Measurements from ENCODE around the gene GNB5. TPM values are rescaled to one million over a fixed set of nuclear protein-coding genes. Genes with fewer than 3 reads are reported as not detected.
"Not testable (repeated sequence)": the region's sequence is repeated elsewhere in the genome, so short reads cannot be mapped to it uniquely, and the experiment has no call there.

Gene GNB5
- 10 to 100 TPM; 26.6 to 27.6 TPM for total RNA-seq
- polyA plus RNA-seq, result 10 to 100 TPM; 18.2 to 30.0 TPM
- long read RNA-seq, donor 1, transcript GNB5-202 (11 exons, 1,735 nt), result major isoform, 166 of 203 reads
- long read RNA-seq, donor 1, partial matches to known transcripts, result 17 of 203 reads
- long read RNA-seq, donor 1, other reads (novel, unspliced or antisense), result 20 of 203 reads
- long read RNA-seq, donor 2, transcript GNB5-202 (11 exons, 1,735 nt), result major isoform, 37 of 44 reads
- long read RNA-seq, donor 2, partial matches to known transcripts, result 2 of 44 reads
- long read RNA-seq, donor 2, other reads (novel, unspliced or antisense), result 5 of 44 reads

GRCh38 chr15:52191207-52191606, at the start of gene GNB5:
TSS of gene GNB5 (minus strand) at chr15:52191392. CDS start at chr15:52184676, 6,716 bp downstream.
- H3K27me3 ChIP-seq (ENCODE audit: control insufficient read depth in 1 of 2, insufficient read depth in 2 of 2, low read length in 1 of 2), result no peaks in the 10 kb centered on the region
- H3K4me3 ChIP-seq (ENCODE audit: low read length in 2 of 2), result no peak within 1 kb of the TSS
- no peaks in the 10 kb centered on the region for H3K36me3 ChIP-seq (ENCODE audit: control insufficient read depth in 1 of 2, insufficient read depth in 2 of 2, low read length in 1 of 2)
- no peaks in the 10 kb centered on the region for H3K9me3 ChIP-seq (ENCODE audit: control insufficient read depth, low read length)
- intact Hi-C loops (cut with DNase I), result no loop called here
- no peak for ATAC-seq (ENCODE audit: low FRiP score)
- no peaks in the 10 kb centered on the region for H3K4me1 ChIP-seq (ENCODE audit: control insufficient read depth in 1 of 2, insufficient read depth in 2 of 2, low read length in 2 of 2)
- DNase-seq, result no peak
- no peak within 1 kb of the TSS for H3K27ac ChIP-seq (ENCODE audit: low read depth in 1 of 2, low read length in 2 of 2)
- 76 to 85% methylated on average over 7 of the region's 7 CpGs for WGBS, 2 donors

DNA sequence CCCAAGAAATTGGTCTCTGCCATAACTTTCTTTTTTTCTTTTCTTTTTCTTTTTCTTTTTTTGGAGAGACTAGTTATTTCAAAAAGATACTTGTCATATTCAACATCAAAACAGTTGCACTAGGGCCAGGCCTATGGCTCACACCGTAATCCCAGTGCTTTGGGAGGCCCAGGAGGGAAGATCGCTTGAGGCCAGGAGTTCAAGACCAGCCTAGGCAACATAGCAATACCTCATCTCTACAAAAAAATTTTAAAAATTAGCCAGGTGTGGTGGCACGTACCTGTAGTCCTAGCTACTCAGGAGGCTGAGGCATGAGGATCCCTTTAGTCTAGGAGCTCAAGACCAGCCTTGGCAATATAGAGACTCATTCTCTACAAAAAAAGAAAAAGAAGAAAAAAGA, 49.0 kb upstream of the GNB5 start:
- Histone ChIP-seq H3K27me3 (ENCODE audit: control insufficient read depth in 1 of 2, insufficient read depth in 2 of 2, low read length in 1 of 2) (no peaks in the 10 kb centered on the region), H3K4me3 (ENCODE audit: low read length in 2 of 2) (no peak overlapping the region), H3K27ac (ENCODE audit: low read depth in 1 of 2, low read length in 2 of 2) (no peak overlapping the region), H3K4me1 (ENCODE audit: control insufficient read depth in 1 of 2, insufficient read depth in 2 of 2, low read length in 2 of 2) (no peaks in the 10 kb centered on the region), H3K9me3 (ENCODE audit: control insufficient read depth, low read length) (no peaks in the 10 kb centered on the region), H3K36me3 (ENCODE audit: control insufficient read depth in 1 of 2, insufficient read depth in 2 of 2, low read length in 1 of 2) (no peaks in the 10 kb centered on the region)
- ATAC-seq (ENCODE audit: low FRiP score) (no peak), DNase-seq (no peak)
- WGBS, 2 donors, result 93 to 94% methylated on average over 3 of the region's 3 CpGs
- intact Hi-C loops (cut with DNase I), result no loop called here

DNA sequence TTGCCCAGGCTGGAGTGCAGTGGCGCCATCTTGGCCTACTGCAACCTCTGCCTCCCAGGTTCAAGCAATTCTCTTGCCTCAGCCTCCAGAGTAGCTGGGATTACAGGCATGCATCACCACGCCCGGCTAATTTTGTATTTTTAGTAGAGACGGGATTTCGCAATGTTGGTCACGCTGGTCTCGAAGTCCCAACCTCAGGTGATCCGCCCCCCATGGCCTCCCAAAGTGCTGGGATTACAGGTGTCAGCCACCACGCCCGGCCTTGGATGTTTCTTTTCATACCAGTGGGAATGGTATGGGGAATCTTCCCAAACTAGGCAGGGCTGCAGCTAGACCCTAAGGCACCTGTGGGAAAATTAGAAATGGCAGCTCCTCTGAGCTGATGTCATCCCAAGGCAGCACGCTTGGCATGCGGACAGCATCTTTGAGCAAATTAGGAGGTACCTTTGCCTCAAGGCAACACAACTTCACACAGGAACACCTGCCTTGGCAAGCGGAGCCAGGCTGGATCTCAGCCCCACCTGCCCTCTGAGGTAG, 47.9 kb upstream of the GNB5 start:
- H3K4me3 ChIP-seq (ENCODE audit: low read length in 2 of 2); H3K27me3 ChIP-seq (ENCODE audit: control insufficient read depth in 1 of 2, insufficient read depth in 2 of 2, low read length in 1 of 2); ATAC-seq (ENCODE audit: low FRiP score); intact Hi-C loops (cut with DNase I); H3K36me3 ChIP-seq (ENCODE audit: control insufficient read depth in 1 of 2, insufficient read depth in 2 of 2, low read length in 1 of 2); H3K27ac ChIP-seq (ENCODE audit: low read depth in 1 of 2, low read length in 2 of 2); H3K4me1 ChIP-seq (ENCODE audit: control insufficient read depth in 1 of 2, insufficient read depth in 2 of 2, low read length in 2 of 2); DNase-seq; H3K9me3 ChIP-seq (ENCODE audit: control insufficient read depth, low read length): not testable (repeated sequence)
- WGBS, 2 donors, result 97 to 99% methylated on average over 13 of the region's 13 CpGs

DNA sequence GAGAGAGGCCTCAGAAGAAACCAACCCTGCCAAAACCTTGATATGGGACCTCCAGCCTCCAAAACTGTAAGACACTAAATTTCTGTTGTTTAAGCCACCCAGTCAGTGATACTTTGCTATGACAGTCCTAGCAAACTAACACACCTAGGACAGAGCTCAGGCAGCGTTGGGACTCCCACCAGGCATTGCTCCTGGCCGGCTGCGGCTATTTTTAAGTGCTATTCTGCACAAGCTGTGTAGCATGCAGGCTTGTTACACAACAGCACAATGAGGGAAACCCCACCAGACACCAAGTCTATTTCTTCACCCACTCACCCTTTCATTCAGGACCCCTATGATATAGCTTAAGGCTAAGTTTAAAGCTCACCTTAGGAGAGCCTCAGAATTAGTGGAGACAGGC, 47.0 kb upstream of the GNB5 start:
- no peaks in the 10 kb centered on the region for H3K27me3 ChIP-seq (ENCODE audit: control insufficient read depth in 1 of 2, insufficient read depth in 2 of 2, low read length in 1 of 2)
- no peak for ATAC-seq (ENCODE audit: low FRiP score)
- H3K27ac ChIP-seq (ENCODE audit: low read depth in 1 of 2, low read length in 2 of 2), result no peak overlapping the region
- intact Hi-C loops (cut with DNase I), result no loop called here
- H3K4me3 ChIP-seq (ENCODE audit: low read length in 2 of 2), result no peak overlapping the region
- no peaks in the 10 kb centered on the region for H3K9me3 ChIP-seq (ENCODE audit: control insufficient read depth, low read length)
- 94 to 95% methylated on average over 3 of the region's 3 CpGs for WGBS, 2 donors
- DNase-seq, result no peak
- H3K4me1 ChIP-seq (ENCODE audit: control insufficient read depth in 1 of 2, insufficient read depth in 2 of 2, low read length in 2 of 2), result no peaks in the 10 kb centered on the region
- no peaks in the 10 kb centered on the region for H3K36me3 ChIP-seq (ENCODE audit: control insufficient read depth in 1 of 2, insufficient read depth in 2 of 2, low read length in 1 of 2)

DNA sequence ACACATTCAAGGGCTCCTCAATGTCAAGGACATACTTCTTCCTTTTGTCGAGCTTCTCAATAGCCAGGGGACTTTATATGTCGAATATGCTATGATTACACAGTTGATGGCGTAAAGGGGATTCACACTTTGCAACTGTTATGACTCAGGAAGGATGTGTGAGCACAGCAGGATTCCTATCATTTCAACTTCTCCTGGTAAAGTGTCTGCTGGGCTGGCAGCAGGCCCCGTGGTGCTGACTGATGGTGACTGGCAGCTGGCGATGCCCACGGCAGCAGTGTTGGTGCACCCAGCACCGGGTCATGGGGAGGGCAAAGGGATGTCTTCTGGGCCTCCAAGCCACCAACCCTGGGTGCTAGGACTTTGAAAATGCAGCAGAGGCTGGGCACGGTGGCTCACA, 44.8 kb upstream of the GNB5 start:
- H3K4me1 ChIP-seq (ENCODE audit: control insufficient read depth in 1 of 2, insufficient read depth in 2 of 2, low read length in 2 of 2), result no peaks in the 10 kb centered on the region
- ATAC-seq (ENCODE audit: low FRiP score) (no peak), DNase-seq (no peak)
- H3K27me3 ChIP-seq (ENCODE audit: control insufficient read depth in 1 of 2, insufficient read depth in 2 of 2, low read length in 1 of 2), result no peaks in the 10 kb centered on the region
- H3K9me3 ChIP-seq (ENCODE audit: control insufficient read depth, low read length), result no peaks in the 10 kb centered on the region
- H3K27ac ChIP-seq (ENCODE audit: low read depth in 1 of 2, low read length in 2 of 2), result no peak overlapping the region
- intact Hi-C loops (cut with DNase I), result no loop called here
- WGBS, 2 donors, result 84 to 86% methylated on average over 8 of the region's 8 CpGs
- no peaks in the 10 kb centered on the region for H3K36me3 ChIP-seq (ENCODE audit: control insufficient read depth in 1 of 2, insufficient read depth in 2 of 2, low read length in 1 of 2)
- H3K4me3 ChIP-seq (ENCODE audit: low read length in 2 of 2), result no peak overlapping the region

- 67 to 68% methylated on average over 17 of the region's 17 CpGs for WGBS, 2 donors
- H3K4me1 ChIP-seq (ENCODE audit: control insufficient read depth in 1 of 2, insufficient read depth in 2 of 2, low read length in 2 of 2), result no peaks in the 10 kb centered on the region
- no peaks in the 10 kb centered on the region for H3K27me3 ChIP-seq (ENCODE audit: control insufficient read depth in 1 of 2, insufficient read depth in 2 of 2, low read length in 1 of 2)
- no peak overlapping the region for H3K27ac ChIP-seq (ENCODE audit: low read depth in 1 of 2, low read length in 2 of 2)
- intact Hi-C loops (cut with DNase I), result no loop called here
- ATAC-seq (ENCODE audit: low FRiP score), result no peak
- DNase-seq, result no peak
- no peaks in the 10 kb centered on the region for H3K36me3 ChIP-seq (ENCODE audit: control insufficient read depth in 1 of 2, insufficient read depth in 2 of 2, low read length in 1 of 2)
- H3K9me3 ChIP-seq (ENCODE audit: control insufficient read depth, low read length), result no peaks in the 10 kb centered on the region
- no peak overlapping the region for H3K4me3 ChIP-seq (ENCODE audit: low read length in 2 of 2)
Observed at GRCh38 chr15:52234596-52235541, 43.7 kb upstream of the GNB5 start.

DNA sequence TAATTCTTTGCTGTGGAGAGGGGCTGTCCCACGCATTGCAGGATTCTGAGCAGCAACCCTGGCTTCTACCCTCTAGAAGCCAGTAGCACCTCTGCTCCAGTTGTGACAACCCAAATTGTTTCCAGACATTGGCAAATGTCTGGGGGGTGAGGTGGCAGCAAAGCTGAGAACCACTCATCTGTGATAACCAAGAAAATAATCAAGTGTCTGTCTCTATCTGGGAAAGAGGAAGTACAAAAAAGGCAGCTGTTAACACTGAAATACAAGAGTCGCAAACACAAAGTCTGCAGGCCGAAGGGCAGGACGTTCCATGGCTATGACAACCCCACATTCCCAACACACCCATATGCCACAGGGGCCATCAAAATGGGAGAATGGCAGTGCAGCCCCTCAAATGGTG, 42.2 kb upstream of the GNB5 start:
- ATAC-seq (ENCODE audit: low FRiP score) (no peak), DNase-seq (no peak)
- H3K4me1 ChIP-seq (ENCODE audit: control insufficient read depth in 1 of 2, insufficient read depth in 2 of 2, low read length in 2 of 2), result no peaks in the 10 kb centered on the region
- H3K27ac ChIP-seq (ENCODE audit: low read depth in 1 of 2, low read length in 2 of 2), result no peak overlapping the region
- no peaks in the 10 kb centered on the region for H3K36me3 ChIP-seq (ENCODE audit: control insufficient read depth in 1 of 2, insufficient read depth in 2 of 2, low read length in 1 of 2)
- H3K4me3 ChIP-seq (ENCODE audit: low read length in 2 of 2), result no peak overlapping the region
- H3K27me3 ChIP-seq (ENCODE audit: control insufficient read depth in 1 of 2, insufficient read depth in 2 of 2, low read length in 1 of 2), result no peaks in the 10 kb centered on the region
- no peaks in the 10 kb centered on the region for H3K9me3 ChIP-seq (ENCODE audit: control insufficient read depth, low read length)
- intact Hi-C loops (cut with DNase I), result no loop called here
- 80 to 89% methylated on average over 4 of the region's 4 CpGs for WGBS, 2 donors

GRCh38 chr15:52232327-52232726, 41.1 kb upstream of the GNB5 start:
- ATAC-seq (ENCODE audit: low FRiP score), result no peak
- no peak overlapping the region for H3K27ac ChIP-seq (ENCODE audit: low read depth in 1 of 2, low read length in 2 of 2)
- no peaks in the 10 kb centered on the region for H3K9me3 ChIP-seq (ENCODE audit: control insufficient read depth, low read length)
- no peaks in the 10 kb centered on the region for H3K4me1 ChIP-seq (ENCODE audit: control insufficient read depth in 1 of 2, insufficient read depth in 2 of 2, low read length in 2 of 2)
- 53 to 54% methylated on average over 1 of the region's 1 CpG for WGBS, 2 donors
- intact Hi-C loops (cut with DNase I), result no loop called here
- H3K27me3 ChIP-seq (ENCODE audit: control insufficient read depth in 1 of 2, insufficient read depth in 2 of 2, low read length in 1 of 2), result no peaks in the 10 kb centered on the region
- DNase-seq, result no peak
- H3K36me3 ChIP-seq (ENCODE audit: control insufficient read depth in 1 of 2, insufficient read depth in 2 of 2, low read length in 1 of 2), result no peaks in the 10 kb centered on the region
- no peak overlapping the region for H3K4me3 ChIP-seq (ENCODE audit: low read length in 2 of 2)

Measured in aorta (tissue), 5 donors.